Ovary (tissue), 9 donors: ENCODE data around the gene LRRC23. TPM values are rescaled to one million over a fixed set of nuclear protein-coding genes. Genes with fewer than 3 reads are reported as not detected.
A peak's percentile ranks its signal among the peaks of the same experiment; 100 is the strongest.

Experiments used
- DNase-seq, 5 donors: peaks; one replicate each; pipeline ENCODE4 v3.0.0-alpha.2; 2019 to 2020
- H3K27ac ChIP-seq, 2 donors: fragments of 200-600 bp; one replicate each; pipeline versions ENCODE4 v1.5.1 to v1.8.0; 2019 to 2022
- H3K27me3 ChIP-seq: fragments of 200-600 bp; one replicate; pipeline ENCODE4 v1.8.0; 2022
- H3K36me3 ChIP-seq: fragments of 200-600 bp; sonication (generic); one replicate; pipeline ENCODE4 v1.5.1; 2019
- H3K4me1 ChIP-seq: one replicate; pipeline ENCODE4 v1.8.1; 2013; ENCODE audit warnings: mild to moderate bottlenecking, moderate library complexity; ENCODE audit not compliant: insufficient read depth
- H3K4me3 ChIP-seq: fragments of 200-600 bp; sonication (generic); one replicate; pipeline ENCODE4 v1.5.1; 2017
- H3K9me3 ChIP-seq, 2 donors: fragments of 200-600 bp in 1 of 2; sonication (generic) in 1 of 2; one replicate each; pipeline versions ENCODE4 v1.5.1 to v1.8.1; 2013 to 2019; ENCODE audit warnings: mild to moderate bottlenecking in 1 of 2, moderate library complexity in 1 of 2
- CTCF ChIP-seq, 3 donors: fragments of 450-650 bp in 2 of 3; fragments of 200-600 bp in 1 of 3; IDR thresholded peaks; one replicate each; pipeline versions ENCODE4 v1.5.1 to v1.8.0; 2016 to 2022; ENCODE audit warnings: antibody characterized with exemption in 3 of 3, mild to moderate bottlenecking in 1 of 3
- EP300 ChIP-seq: sonication (generic); formaldehyde crosslinking; IDR thresholded peaks from one replicate; pipeline ENCODE4 v1.6.1; 2017; ENCODE audit warnings: antibody characterized with exemption
- POLR2A ChIP-seq: fragments of 450-650 bp; IDR thresholded peaks from one replicate; pipeline ENCODE4 v1.6.1; 2017; ENCODE audit warnings: antibody characterized with exemption, mild to moderate bottlenecking, moderate library complexity
- WGBS, 3 donors: extraction: QIAGEN DNeasy Blood & Tissue Kit in 1 of 3; methylation state at CpG; one replicate each; pipeline versions ENCODE4 v1.1.5 to v1.1.7; 2013 to 2017; 5-methylcytosine and 5-hydroxymethylcytosine counted together
- intact Hi-C, 4 donors: fragments of 100-400 bp; cut with DNase I; formaldehyde crosslinking; loops; one replicate each; pipeline versions ENCODE4 v1.11.0 to v1.15.1; 2022 to 2023
- polyA plus RNA-seq, 2 donors: library from polyadenylated mRNA; stranded (reverse); fragments of 200-250 nt in 1 of 2; fragments of 350-450 nt in 1 of 2; fragmentation: Illumina TruSeq in 1 of 2; extraction: RNeasy Lipid Tissue Mini Kit (QIAGEN cat#74804) in 1 of 2; gene quantifications; one replicate each; pipeline ENCODE4 v1.2.3, GENCODE V29; 2013 to 2014
- total RNA-seq, 7 donors: library from RNA; depleted of rRNA in 2 of 7; stranded (reverse); fragments of >200 nt in 2 of 7; fragmentation: NEBNext Ultra II Directional in 3 of 7; extraction: Animal tissue kit (Norgen Biotek cat#: 25700) in 3 of 7; gene quantifications; one replicate each; pipeline versions ENCODE4 v1.1.0 to v1.2.4, GENCODE V29; 2016 to 2023
- donor health status: DM: no; HTN: no; CAD: no; lungs with moderate emphysema.
- donor health status: DM: no; HTN: no; CAD: no.
- donor health status: Bipolar disorder and iron deficiency.
- donor health status: DM: yes; HTN: yes; CAD: no.
- donor health status: DM: no; HTN: no; CAD: no.
- donor health status: DM: yes; HTN: yes; CAD: no.

The LRRC23 gene
- total and polyA plus RNA-seq, 9 donors: 11.2 to 67.6 (median 16.5) TPM

DNA sequence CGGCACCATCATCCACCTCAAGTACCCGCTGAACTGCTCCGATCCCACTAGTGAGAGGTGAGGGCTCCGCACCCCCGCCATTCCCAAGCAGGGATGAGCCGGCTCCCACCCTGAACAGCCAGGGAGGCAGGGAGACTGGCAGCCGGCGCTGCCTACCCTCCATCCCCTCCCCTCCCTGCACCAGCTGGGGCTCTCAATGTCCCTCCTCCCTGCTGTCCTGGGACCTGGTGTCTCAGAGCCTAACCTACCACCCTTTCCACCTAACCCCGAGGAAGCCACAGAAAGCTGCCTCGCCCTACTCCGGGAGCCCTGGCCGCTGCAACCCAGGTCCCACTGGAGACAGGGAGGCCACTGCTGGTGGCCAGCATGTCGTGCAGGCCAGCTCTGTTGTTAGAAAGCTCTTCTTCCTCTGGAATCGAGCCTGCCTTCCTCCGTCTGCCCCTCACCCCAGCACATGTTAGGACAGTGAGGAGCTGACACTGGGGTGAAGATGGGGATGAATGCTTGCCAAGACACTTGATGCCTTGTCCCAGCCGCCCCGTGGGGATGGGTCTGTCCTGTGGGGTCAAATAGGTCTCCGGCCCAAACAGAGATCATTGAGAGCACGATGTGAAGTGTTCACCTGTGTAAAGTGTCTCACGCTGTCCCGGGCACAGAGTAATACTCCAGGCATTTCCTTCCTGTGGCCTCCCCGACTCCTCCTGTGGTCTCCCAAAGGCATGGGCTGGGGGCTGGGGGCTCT is 47.7 kb downstream of the LRRC23 start:
- WGBS, 3 donors: 76 to 82% (median 76%) methylated on average over 22 of the region's 22 CpGs
- Histone ChIP-seq H3K4me1 (no peaks in the 10 kb centered on the region), H3K27ac (no peak overlapping the region), H3K9me3 (no peaks in the 10 kb centered on the region), H3K36me3 (no peaks in the 10 kb centered on the region), H3K27me3 (no peaks in the 10 kb centered on the region), H3K4me3 (no peak overlapping the region)
- intact Hi-C loops: no loop called here
- DNase-seq: peak in 1 of 5 donors; percentile 34
- TF ChIP-seq POLR2A (no peak), CTCF (IDR thresholded peaks at IDR 0.05) (no peak), EP300 (no peak)

DNA sequence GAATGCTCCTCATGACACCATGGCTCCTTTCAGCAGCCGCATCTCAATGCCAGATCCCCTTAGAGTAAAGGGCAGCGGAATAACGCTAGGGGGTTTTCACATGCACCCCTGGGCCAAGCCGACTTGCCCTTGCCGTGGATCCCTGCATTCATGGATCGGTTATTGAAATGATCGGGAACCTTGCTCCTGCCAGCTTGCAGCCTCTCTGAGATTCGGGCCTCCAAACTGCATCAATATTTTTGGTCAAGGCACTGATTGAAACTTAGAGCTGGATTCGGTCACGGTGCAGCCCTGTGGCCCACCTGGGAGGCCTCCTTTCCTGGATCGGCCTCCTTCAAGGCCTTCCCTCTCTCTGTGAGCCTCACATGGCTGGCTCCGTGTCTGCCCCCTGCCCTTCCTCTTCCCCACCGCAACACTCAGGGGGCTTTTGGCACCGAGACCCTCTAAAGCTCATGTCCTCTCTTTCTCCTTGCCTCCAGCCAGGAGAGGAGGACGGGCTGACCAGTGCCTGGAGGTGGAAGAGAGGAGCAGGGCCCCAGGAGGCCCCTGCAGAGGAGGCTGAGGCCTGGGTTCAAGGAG is 48.3 kb downstream of the LRRC23 start:
- WGBS, 3 donors: 88 to 91% (median 88%) methylated on average over 15 of the region's 15 CpGs
- DNase-seq: peak in 1 of 5 donors; percentile 18
- TF ChIP-seq CTCF (IDR thresholded peaks at IDR 0.05): no peak
- no peak for TF ChIP-seq EP300
- TF ChIP-seq POLR2A: no peak

DNA sequence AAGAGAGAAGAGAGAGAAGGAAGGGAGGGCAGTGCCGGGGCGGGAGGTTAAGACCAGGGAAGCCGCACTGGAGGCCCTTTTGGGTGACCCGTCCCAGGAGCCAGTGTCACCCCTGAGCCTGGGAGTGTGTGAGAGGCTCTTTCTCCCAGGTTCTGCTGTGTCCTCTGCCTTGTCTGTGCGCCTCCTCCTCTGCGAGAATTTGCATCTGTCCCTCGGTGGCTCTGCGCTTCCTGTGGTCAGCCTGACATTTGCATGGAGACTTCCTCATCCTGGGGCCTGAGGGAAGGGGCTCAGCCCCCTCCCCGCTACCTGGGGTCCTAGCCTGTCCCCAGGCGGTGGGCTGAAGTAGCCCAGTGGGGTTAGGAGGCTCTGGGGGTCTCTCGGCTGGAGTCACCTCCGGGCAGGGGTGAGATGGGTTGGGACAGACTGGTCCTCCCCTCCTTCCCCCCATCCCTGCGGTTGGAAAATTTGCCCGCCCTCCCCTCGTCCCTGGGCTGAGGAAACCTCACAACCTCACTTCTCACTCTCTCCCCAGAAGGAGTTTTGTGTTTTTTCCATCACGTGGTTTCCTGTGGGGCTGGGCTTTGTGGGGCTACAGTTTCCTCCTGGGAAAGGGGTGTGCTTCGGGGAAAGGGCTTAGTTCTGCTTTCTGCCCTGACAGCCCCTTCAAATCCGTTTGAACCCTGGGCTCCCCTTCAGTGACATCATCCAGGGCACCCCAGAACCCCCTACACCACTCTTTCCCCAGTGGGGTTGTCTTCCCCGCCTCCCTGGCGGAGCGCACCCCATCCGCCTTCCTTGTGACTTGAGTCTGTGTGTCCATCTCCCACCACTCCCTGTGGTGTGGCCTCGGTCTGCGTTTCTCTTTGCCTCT is 49.1 kb downstream of the LRRC23 start:
- intact Hi-C loops: no loop called here
- no peak overlapping the region for H3K27ac ChIP-seq
- DNase-seq: peak in 1 of 5 donors; percentile 35
- no peaks in the 10 kb centered on the region for H3K4me1 ChIP-seq
- 56 to 66% (median 63%) methylated on average over 24 of the region's 24 CpGs for WGBS, 3 donors
- H3K9me3 ChIP-seq: no peaks in the 10 kb centered on the region
- no peaks in the 10 kb centered on the region for H3K36me3 ChIP-seq
- no peaks in the 10 kb centered on the region for H3K27me3 ChIP-seq
- no peak for TF ChIP-seq EP300
- TF ChIP-seq POLR2A: no peak
- TF ChIP-seq CTCF (IDR thresholded peaks at IDR 0.05): no peak
- no peak overlapping the region for H3K4me3 ChIP-seq

More for the DNA sequence above, 48.3 kb downstream of the LRRC23 start:
- intact Hi-C loops: no loop called here
- no peaks in the 10 kb centered on the region for H3K27me3 ChIP-seq
- H3K4me1 ChIP-seq: no peaks in the 10 kb centered on the region
- H3K36me3 ChIP-seq: no peaks in the 10 kb centered on the region
- H3K9me3 ChIP-seq: no peaks in the 10 kb centered on the region
- no peak overlapping the region for H3K27ac ChIP-seq
- H3K4me3 ChIP-seq: no peak overlapping the region

DNA sequence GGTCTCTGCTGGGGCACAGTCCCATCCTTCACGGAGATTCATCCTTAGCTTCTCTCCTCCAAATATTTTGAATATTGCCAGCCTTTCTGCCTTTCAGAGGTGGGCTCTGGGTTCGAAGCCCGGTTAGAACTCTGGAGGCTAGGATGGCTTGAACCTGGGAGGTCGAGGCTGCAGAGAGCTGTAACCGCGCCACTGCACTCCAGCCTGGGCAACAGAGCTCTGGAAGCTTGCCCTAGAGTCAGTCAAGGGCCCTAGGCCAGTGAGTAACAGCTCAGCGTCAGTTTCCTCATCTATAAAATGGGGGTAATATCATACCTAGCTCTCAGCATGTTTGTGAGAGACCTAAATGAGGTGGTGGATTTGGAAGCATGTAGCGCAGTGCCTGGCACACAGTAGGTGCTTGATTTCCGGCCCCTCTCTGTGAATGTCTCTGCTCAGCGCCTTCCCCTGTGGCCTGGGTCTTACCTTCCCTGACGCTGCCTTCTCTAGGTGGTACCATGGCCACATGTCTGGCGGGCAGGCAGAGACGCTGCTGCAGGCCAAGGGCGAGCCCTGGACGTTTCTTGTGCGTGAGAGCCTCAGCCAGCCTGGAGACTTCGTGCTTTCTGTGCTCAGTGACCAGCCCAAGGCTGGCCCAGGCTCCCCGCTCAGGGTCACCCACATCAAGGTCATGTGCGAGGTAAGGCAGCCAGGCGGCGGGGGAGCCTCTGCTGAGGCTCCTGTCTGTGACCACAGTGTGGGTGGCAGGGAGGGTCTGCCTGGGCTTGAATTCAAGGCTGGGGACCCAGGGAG is 49.9 kb downstream of the LRRC23 start:
- H3K9me3 ChIP-seq: no peaks in the 10 kb centered on the region
- H3K36me3 ChIP-seq: no peaks in the 10 kb centered on the region
- no peak overlapping the region for H3K27ac ChIP-seq
- no peaks in the 10 kb centered on the region for H3K4me1 ChIP-seq
- intact Hi-C loops: no loop called here
- WGBS, 3 donors: 70 to 75% (median 75%) methylated on average over 21 of the region's 21 CpGs
- DNase-seq: peak in 1 of 5 donors; percentile 37
- no peaks in the 10 kb centered on the region for H3K27me3 ChIP-seq
- H3K4me3 ChIP-seq: no peak overlapping the region
- TF ChIP-seq EP300 (no peak), POLR2A (no peak), CTCF (IDR thresholded peaks at IDR 0.05) (no peak)
